ENCODE results near the gene SERPINA12.

The SERPINA12 gene, protein sequence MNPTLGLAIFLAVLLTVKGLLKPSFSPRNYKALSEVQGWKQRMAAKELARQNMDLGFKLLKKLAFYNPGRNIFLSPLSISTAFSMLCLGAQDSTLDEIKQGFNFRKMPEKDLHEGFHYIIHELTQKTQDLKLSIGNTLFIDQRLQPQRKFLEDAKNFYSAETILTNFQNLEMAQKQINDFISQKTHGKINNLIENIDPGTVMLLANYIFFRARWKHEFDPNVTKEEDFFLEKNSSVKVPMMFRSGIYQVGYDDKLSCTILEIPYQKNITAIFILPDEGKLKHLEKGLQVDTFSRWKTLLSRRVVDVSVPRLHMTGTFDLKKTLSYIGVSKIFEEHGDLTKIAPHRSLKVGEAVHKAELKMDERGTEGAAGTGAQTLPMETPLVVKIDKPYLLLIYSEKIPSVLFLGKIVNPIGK

DNA sequence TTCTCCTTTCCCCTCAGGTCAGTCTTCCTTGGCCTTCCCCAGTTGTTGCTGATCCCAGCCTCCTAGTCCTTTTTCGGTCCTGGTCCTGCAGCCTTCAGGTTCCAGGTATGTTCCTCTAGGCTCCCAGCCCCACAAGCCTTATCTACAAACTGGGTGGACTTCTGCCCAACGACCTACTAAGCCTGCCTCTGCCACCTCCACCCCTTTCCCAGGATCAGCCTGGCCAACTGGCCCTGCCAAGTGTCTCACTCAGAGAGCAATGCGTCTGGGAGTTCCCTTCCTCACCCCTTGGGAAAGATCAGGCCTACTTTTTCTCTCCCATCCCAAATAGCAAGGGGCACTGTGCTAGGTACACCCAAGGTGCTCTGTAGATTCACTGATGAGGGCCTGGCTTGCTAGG lies at the start of gene SERPINA12:
Gene SERPINA12 (minus strand): TSS at position 114 of the 400 bp plus-strand sequence. CDS start 11,072 bp downstream, outside the sequence.
- Histone ChIP-seq H3K27ac (ENCODE audit: low read length) (no peak within 1 kb of the TSS), H3K9ac (ENCODE audit: low read length) (no peak within 1 kb of the TSS), H3K4me1 (ENCODE audit: control insufficient read depth, low read depth, low read length) (no peaks in the 10 kb centered on the region), H3K27me3 (ENCODE audit: control insufficient read depth, insufficient read depth, low read length) (no peaks in the 10 kb centered on the region), H3K9me3 (ENCODE audit: control insufficient read depth, low read depth, low read length) (no peaks in the 10 kb centered on the region), H3K4me3 (ENCODE audit: low read length) (no peak within 1 kb of the TSS), H3K36me3 (ENCODE audit: control insufficient read depth, low read depth, low read length) (no peaks in the 10 kb centered on the region)

DNA sequence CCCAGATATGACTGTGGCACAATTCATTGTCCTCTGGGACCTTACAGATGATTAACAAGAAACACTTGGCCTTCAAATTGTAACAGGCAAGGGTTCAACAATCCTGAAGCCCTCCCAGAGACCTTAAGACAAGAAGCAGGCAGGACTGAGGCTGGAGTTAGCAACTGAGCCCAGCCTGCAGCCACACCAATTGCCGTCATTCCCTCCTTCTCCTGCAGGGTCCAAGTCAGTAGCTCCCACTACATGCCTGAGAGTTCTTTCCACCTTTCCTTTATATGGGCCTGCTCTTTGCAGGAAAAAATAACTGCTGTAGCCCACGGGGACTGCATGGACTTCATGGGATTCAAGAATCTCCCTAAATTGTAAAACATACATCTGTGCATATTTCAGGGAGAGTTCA lies 49.6 kb upstream of the SERPINA12 start:
- Histone ChIP-seq H3K27ac (ENCODE audit: low read length) (no peak overlapping the region), H3K9ac (ENCODE audit: low read length) (no peak overlapping the region), H3K4me1 (ENCODE audit: control insufficient read depth, low read depth, low read length) (no peaks in the 10 kb centered on the region), H3K4me3 (ENCODE audit: low read length) (no peak overlapping the region), H3K9me3 (ENCODE audit: control insufficient read depth, low read depth, low read length) (no peaks in the 10 kb centered on the region), H3K27me3 (ENCODE audit: control insufficient read depth, insufficient read depth, low read length) (no peaks in the 10 kb centered on the region), H3K36me3 (ENCODE audit: control insufficient read depth, low read depth, low read length) (no peaks in the 10 kb centered on the region)

DNA sequence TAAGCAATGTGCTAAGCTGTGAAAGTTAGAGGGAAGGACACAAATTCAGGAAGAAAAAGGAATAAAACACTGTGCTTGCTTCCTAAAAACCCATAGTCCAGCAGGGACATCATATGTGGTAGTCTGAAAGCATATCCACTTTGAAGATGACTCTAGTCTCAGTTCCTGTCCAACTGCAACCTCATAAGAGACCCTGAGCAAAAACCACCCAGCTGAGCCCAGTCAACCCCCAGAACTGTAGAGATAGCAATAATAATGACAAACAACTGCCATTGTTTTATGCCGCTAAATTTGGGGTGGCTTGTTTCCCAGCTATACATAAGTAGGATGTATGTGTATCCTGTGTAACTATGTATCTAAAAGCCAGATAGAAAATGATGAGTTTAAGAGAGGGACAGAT lies 48.1 kb upstream of the SERPINA12 start:
- Histone ChIP-seq H3K27ac (ENCODE audit: low read length) (no peak overlapping the region), H3K9ac (ENCODE audit: low read length) (no peak overlapping the region), H3K9me3 (ENCODE audit: control insufficient read depth, low read depth, low read length) (no peaks in the 10 kb centered on the region), H3K4me1 (ENCODE audit: control insufficient read depth, low read depth, low read length) (no peaks in the 10 kb centered on the region), H3K4me3 (ENCODE audit: low read length) (no peak overlapping the region), H3K27me3 (ENCODE audit: control insufficient read depth, insufficient read depth, low read length) (no peaks in the 10 kb centered on the region), H3K36me3 (ENCODE audit: control insufficient read depth, low read depth, low read length) (no peaks in the 10 kb centered on the region)

DNA sequence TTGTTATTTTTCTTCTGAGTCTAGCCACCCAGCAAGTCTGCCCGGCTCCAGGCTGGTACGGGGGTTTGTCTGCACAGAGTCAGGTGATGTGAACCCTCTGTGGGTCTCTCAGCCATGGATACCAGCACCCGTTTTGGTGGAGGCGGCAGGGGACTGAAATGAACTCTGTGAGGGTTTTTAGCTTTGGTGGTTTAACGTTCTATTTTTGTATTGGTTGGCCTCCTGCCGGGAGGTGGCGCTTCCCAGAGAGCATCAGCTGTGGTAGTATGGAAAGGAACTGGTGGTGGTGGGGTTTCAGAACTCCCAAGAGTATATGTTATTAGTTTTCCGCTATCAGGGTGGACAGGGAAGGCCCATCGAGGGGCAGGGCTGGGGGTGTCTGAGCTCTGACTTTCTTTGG lies 46.7 kb upstream of the SERPINA12 start:
- no peaks in the 10 kb centered on the region for H3K9me3 ChIP-seq (ENCODE audit: control insufficient read depth, low read depth, low read length)
- no peaks in the 10 kb centered on the region for H3K4me1 ChIP-seq (ENCODE audit: control insufficient read depth, low read depth, low read length)
- H3K27ac ChIP-seq (ENCODE audit: low read length) = no peak overlapping the region
- no peak overlapping the region for H3K9ac ChIP-seq (ENCODE audit: low read length)
- no peaks in the 10 kb centered on the region for H3K27me3 ChIP-seq (ENCODE audit: control insufficient read depth, insufficient read depth, low read length)
- no peak overlapping the region for H3K4me3 ChIP-seq (ENCODE audit: low read length)
- H3K36me3 ChIP-seq (ENCODE audit: control insufficient read depth, low read depth, low read length) = no peaks in the 10 kb centered on the region

DNA sequence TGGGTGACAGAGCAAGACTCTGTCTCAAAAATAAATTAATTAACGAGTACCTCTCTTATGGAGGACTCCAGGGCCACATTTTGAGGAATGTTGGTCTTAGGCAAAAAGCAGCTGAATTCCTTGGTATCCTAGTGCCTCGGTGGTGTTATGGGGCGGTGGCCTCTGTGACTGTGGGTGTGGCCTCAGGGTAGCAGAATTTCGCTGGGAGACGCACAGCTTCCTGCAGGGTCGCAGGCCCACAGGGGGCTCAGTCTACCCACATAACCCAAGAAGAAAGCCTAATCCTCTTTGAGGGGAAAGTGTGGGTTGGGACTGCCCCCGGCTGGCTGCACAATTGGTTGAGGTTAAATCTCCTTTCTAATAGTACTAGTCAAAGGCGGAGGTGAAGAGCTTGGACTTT lies 40.8 kb upstream of the SERPINA12 start:
- Histone ChIP-seq H3K36me3 (ENCODE audit: control insufficient read depth, low read depth, low read length) (no peaks in the 10 kb centered on the region), H3K9ac (ENCODE audit: low read length) (no peak overlapping the region), H3K9me3 (ENCODE audit: control insufficient read depth, low read depth, low read length) (no peaks in the 10 kb centered on the region), H3K27ac (ENCODE audit: low read length) (no peak overlapping the region), H3K4me1 (ENCODE audit: control insufficient read depth, low read depth, low read length) (peaks cover 7% of the 10 kb centered on the region), H3K4me3 (ENCODE audit: low read length) (no peak overlapping the region), H3K27me3 (ENCODE audit: control insufficient read depth, insufficient read depth, low read length) (no peaks in the 10 kb centered on the region)

DNA sequence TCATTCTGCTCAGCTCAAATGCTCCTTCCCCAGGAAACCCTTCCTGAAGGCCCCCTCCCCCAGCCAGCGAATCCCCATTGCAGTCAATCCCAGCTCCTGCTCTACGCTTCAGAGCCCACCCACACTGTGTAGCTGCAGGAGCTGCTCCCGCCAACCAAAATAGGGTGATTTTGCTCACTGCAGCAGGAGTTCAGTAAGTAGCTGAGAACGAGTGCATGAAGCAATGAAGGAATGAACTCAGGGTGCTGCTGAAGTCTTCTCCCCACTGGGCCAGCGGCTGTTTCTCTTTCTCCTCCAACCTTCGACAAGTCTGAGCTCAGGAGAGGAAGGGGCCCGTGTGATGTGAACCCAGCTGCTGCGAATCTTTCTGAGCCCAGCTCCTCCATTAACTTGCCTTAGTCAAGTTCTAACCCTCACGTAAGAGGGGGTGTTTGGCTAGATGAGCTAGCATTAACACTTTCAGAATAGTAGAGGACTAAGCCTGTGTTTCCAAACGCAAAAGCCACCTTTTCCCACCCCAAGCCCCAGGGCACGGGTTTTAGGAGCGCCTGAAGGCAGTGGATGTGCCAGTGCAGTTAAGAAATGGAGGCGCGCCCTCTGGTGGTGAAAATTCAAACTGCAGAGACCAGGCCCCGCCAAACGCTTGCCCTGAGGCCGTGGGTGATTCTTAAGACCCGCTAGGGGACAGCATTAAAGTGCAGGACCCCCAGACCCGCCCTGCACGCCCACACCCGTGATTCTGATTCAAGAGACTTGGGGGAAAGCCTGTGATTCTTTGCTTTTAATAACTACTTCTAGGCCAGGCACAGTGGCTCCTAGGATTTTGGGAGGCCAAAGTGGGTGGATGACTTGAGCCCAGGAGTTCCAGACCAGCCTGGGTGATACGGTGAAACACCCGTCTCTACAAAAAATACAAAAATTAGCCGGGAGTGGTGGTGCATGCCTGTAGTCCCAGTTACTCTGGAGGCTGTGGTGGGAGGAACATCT lies 40.0 kb upstream of the SERPINA12 start:
- Histone ChIP-seq H3K9ac (ENCODE audit: low read length) (no peak overlapping the region), H3K9me3 (ENCODE audit: control insufficient read depth, low read depth, low read length) (no peaks in the 10 kb centered on the region), H3K36me3 (ENCODE audit: control insufficient read depth, low read depth, low read length) (no peaks in the 10 kb centered on the region), H3K4me3 (ENCODE audit: low read length) (no peak overlapping the region), H3K4me1 (ENCODE audit: control insufficient read depth, low read depth, low read length) (peaks cover 12% of the 10 kb centered on the region), H3K27me3 (ENCODE audit: control insufficient read depth, insufficient read depth, low read length) (no peaks in the 10 kb centered on the region), H3K27ac (ENCODE audit: low read length) (no peak overlapping the region)

DNA sequence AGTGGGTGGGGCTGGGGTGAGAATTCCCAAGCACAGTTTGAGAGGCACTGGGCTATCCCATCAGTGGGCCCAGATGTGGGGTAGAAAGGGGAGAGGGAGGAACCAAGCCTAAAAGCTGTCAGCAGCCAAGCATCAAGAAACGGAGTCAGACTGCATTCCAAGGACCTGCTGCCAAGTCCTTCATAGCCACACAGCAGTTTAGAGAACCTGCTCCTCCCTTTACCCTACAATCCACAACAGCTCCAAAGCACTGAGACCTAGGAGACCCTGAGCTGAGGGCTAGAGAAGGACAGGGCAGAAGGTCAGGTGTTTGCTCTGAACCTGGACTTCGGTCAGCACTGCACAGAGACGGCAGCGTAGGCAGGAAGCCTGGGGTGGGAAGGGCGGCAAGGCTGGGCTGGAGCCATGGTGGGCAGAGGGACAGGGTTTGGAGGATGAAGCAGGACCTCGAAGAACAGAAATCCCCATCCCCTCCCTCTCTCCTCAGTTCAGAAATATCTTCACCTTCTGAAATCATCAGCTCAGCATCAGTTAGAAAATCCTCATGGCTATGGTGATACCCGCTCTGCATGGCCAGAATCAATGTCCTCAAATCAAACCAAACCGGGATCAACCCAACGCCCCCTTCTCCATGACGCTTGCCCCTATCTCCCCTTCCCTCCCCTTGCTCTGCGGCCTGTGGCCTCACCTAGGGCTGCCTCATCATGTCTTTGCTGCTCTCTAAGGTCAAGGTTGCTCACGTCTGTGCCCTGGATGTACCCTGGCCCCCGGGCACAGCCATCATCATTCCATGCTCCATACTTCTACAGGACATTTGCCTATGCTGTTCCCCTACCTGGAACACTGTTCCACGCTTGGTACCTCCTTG lies 39.1 kb upstream of the SERPINA12 start:
- H3K27me3 ChIP-seq (ENCODE audit: control insufficient read depth, insufficient read depth, low read length) = no peaks in the 10 kb centered on the region
- H3K4me3 ChIP-seq (ENCODE audit: low read length) = no peak overlapping the region
- H3K9me3 ChIP-seq (ENCODE audit: control insufficient read depth, low read depth, low read length) = no peaks in the 10 kb centered on the region
- no peak overlapping the region for H3K27ac ChIP-seq (ENCODE audit: low read length)
- peaks cover 16% of the 10 kb centered on the region for H3K4me1 ChIP-seq (ENCODE audit: control insufficient read depth, low read depth, low read length)
- no peaks in the 10 kb centered on the region for H3K36me3 ChIP-seq (ENCODE audit: control insufficient read depth, low read depth, low read length)
- no peak overlapping the region for H3K9ac ChIP-seq (ENCODE audit: low read length)

DNA sequence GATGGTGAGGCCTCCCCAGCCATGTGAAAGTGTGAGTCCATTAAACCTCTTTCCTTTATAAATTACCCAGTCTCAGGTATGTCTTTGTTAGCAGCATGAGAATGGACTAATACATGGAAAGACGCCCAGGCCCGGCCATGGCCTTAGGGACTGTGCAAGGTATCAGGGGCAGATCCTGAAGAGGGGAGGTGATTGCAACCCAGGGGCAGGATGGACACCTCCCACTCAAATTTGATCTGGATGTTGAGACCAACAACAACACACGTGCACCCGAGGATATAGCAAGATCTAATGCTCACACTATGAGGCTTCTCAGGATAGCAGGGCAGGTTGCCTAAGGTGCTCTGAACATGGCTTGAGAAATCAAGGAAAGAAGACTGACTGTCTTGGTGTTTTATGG lies 38.5 kb upstream of the SERPINA12 start:
- Histone ChIP-seq H3K9ac (ENCODE audit: low read length) (no peak overlapping the region), H3K4me1 (ENCODE audit: control insufficient read depth, low read depth, low read length) (peaks cover 16% of the 10 kb centered on the region), H3K9me3 (ENCODE audit: control insufficient read depth, low read depth, low read length) (no peaks in the 10 kb centered on the region), H3K4me3 (ENCODE audit: low read length) (no peak overlapping the region), H3K36me3 (ENCODE audit: control insufficient read depth, low read depth, low read length) (no peaks in the 10 kb centered on the region), H3K27ac (ENCODE audit: low read length) (no peak overlapping the region), H3K27me3 (ENCODE audit: control insufficient read depth, insufficient read depth, low read length) (no peaks in the 10 kb centered on the region)

DNA sequence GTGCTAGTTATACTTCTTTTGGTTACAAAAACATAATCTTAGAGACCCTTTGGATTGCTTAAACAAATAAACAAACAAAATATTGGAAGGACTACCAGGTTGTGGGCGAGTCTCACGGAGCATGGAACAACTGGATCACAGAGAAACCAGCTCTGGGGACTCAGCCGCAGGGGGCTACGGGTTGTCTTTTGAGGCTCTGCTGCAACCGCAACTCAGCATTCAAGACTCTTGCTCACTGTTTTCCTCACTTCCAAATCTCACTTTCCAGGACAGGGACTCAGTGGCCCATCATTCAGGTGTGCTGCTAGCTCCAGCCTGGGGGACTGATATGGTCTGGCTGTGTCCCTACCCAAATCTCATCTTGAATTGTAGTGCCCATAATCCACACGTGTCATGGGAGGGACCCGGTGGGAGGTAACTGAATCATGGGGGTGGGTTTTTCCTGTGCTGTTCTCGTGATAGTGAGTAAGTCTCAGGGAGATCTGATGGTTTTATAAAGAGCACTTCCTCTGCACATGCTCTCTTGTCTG lies 37.9 kb upstream of the SERPINA12 start:
- H3K9ac ChIP-seq (ENCODE audit: low read length) = no peak overlapping the region
- no peak overlapping the region for H3K4me3 ChIP-seq (ENCODE audit: low read length)
- H3K27me3 ChIP-seq (ENCODE audit: control insufficient read depth, insufficient read depth, low read length) = no peaks in the 10 kb centered on the region
- no peaks in the 10 kb centered on the region for H3K36me3 ChIP-seq (ENCODE audit: control insufficient read depth, low read depth, low read length)
- no peaks in the 10 kb centered on the region for H3K9me3 ChIP-seq (ENCODE audit: control insufficient read depth, low read depth, low read length)
- no peak overlapping the region for H3K27ac ChIP-seq (ENCODE audit: low read length)
- peaks cover 16% of the 10 kb centered on the region for H3K4me1 ChIP-seq (ENCODE audit: control insufficient read depth, low read depth, low read length)

DNA sequence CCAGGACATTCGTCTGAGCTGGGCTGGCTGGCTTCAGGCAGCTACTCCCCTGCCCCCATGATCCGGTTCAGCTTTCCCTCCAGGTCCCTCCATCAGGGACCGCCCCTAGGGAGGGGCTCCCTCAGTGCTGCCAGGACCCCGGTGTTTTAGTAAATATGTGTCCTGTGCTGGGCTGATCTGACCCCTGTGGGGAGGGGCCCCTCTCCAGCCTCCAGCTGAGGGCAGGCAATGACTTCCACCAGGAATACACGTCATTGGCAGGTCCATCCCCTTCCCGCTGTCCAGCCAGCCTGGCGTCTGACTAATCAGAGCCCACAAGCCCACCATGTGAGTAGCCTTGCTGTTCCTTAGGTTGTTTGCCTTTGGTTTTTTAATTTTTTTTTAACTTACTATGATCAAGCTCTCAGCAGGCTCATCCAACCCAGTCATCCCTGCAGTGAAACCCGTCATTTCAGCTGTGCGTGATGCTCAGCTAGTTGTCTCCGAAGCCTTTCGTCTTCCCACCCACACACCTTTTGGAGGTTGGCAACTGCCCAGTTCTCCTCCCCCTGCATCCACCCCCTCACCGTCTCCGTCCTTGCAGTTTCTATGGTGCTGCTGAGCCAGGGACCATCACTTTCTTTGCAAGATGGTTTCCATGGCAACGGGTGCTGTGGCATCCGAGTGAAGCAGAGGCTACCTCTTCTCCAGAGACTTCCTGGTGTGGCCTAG lies 36.0 kb upstream of the SERPINA12 start:
- no peaks in the 10 kb centered on the region for H3K9me3 ChIP-seq (ENCODE audit: control insufficient read depth, low read depth, low read length)
- no peaks in the 10 kb centered on the region for H3K36me3 ChIP-seq (ENCODE audit: control insufficient read depth, low read depth, low read length)
- no peak overlapping the region for H3K27ac ChIP-seq (ENCODE audit: low read length)
- H3K9ac ChIP-seq (ENCODE audit: low read length) = no peak overlapping the region
- H3K4me3 ChIP-seq (ENCODE audit: low read length) = no peak overlapping the region
- H3K4me1 ChIP-seq (ENCODE audit: control insufficient read depth, low read depth, low read length) = peaks cover 16% of the 10 kb centered on the region
- H3K27me3 ChIP-seq (ENCODE audit: control insufficient read depth, insufficient read depth, low read length) = no peaks in the 10 kb centered on the region

Measured in iPS-18a (cell line).